ENCODE results near the gene TRPM3. TPM values are rescaled to one million over a fixed set of nuclear protein-coding genes. Genes with fewer than 3 reads are reported as not detected.

TRPM3 gene
- polyA plus RNA-seq, 2 of the 4 experiments (the other 2 are of a cell fraction) = not detected

DNA sequence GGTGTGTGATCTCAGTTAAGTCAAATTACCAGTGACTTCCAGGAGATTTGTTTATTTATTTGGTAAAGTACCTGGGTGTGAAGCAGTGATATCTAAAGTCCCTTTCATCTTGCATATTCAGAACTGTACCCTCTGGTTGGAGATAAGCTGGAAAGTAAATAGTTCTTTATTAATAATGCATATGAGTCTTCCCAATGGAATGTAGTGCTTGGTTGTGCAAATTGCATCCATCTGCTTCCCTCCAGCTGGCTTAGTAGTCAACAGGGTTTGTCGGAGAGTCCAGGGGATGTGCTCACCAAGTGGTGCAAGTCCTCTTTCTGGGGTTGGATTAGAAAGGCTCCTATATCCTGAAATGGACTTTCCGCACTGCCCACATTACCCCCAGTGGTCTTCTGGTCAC lies 42.0 kb downstream of the TRPM3 start:
- Histone ChIP-seq H3K4me3 (no peak overlapping the region), H3K4me2 (no peak overlapping the region), H3K9me3 (no peaks in the 10 kb centered on the region), H3K4me1 (no peaks in the 10 kb centered on the region), H3K27ac (no peak overlapping the region)
- no peak for FAIRE-seq
- ChIA-PET CTCF (interaction anchor here (1.7 kb wide), 1 partner anchor 12 kb away, joined by 5 read pairs; no protein-coding TSS in a partner anchor), POLR2A (no interaction called here)
- no peak for ATAC-seq
- WGBS (ENCODE audit: missing lambda C conversion rate) = 46% methylated on average over 2 of the region's 2 CpGs
- DNase-seq (ENCODE audit: low read depth in 1 of 2, low spot score in 1 of 2) = peak in 1 of 2 experiments; percentile 2
- TF ChIP-seq HEYL (CRISPR knock-in tag; IDR thresholded peaks at IDR 0.05) (no peak), MAX (IDR thresholded peaks at IDR 0.05) (no peak), KDM5A (IDR thresholded peaks at IDR 0.05) (no peak), ELK1 (IDR thresholded peaks at IDR 0.05; ENCODE audit: low read depth, low read length) (no peak), PBX3 (IDR thresholded peaks at IDR 0.05) (no peak), ZC3H11A (IDR thresholded peaks at IDR 0.05) (no peak), NFE2L2 (conservative IDR thresholded peaks at IDR 0.05; ENCODE audit: low read length) (no peak), SREBF2 (IDR thresholded peaks at IDR 0.05) (no peak), PHF8 (IDR thresholded peaks at IDR 0.05; ENCODE audit: borderline replicate concordance, low read depth) (no peak), EHF (CRISPR knock-in tag; IDR thresholded peaks at IDR 0.05) (no peak), JUNB (IDR thresholded peaks at IDR 0.05) (no peak), CHD4 (IDR thresholded peaks at IDR 0.05; ENCODE audit: borderline replicate concordance) (no peak), POLR2AphosphoS2 (conservative IDR thresholded peaks at IDR 0.05; ENCODE audit: low read length) (no peak), RARB (CRISPR knock-in tag; IDR thresholded peaks at IDR 0.05) (no peak), CTCF (IDR thresholded peaks at IDR 0.05) (no peak)

DNA sequence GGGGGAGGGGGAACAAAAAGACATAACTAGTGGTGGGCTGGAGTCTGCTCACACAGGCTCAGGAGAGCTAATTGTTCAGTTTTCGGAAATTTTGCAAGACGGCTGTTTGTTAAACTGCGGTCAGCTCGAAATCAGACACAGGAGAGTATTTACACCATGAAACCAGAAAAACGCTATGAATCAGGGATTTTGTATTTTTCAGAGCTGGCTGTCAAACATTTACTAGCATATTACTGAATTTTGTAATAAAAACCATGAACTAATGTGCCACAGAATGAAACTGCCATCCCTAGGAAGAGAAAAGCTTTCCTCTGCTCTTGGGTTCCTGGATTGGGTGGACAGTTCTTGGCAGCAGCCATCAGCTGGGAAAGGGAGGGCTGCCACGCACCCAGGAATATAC lies 45.3 kb downstream of the TRPM3 start:
- FAIRE-seq (no peak), ATAC-seq (no peak), DNase-seq (ENCODE audit: low read depth in 1 of 2, low spot score in 1 of 2) (no peak)
- no peak overlapping the region for H3K4me3 ChIP-seq
- POLR2A ChIA-PET = no interaction called here
- 49% methylated on average over 5 of the region's 6 CpGs for WGBS (ENCODE audit: missing lambda C conversion rate)
- no peaks in the 10 kb centered on the region for H3K4me1 ChIP-seq
- H3K4me2 ChIP-seq = no peak overlapping the region
- H3K27ac ChIP-seq = no peak overlapping the region
- CTCF ChIA-PET = interaction anchor here (1.2 kb wide), 1 partner anchor 210 kb away, joined by 3 read pairs; no protein-coding TSS in a partner anchor
- no peaks in the 10 kb centered on the region for H3K9me3 ChIP-seq
- TF ChIP-seq POLR2AphosphoS2 (conservative IDR thresholded peaks at IDR 0.05; ENCODE audit: low read length) = no peak
- TF ChIP-seq ESRRA (IDR thresholded peaks at IDR 0.05; ENCODE audit: borderline replicate concordance, low read length) = no peak
- no peak for TF ChIP-seq JUN (IDR thresholded peaks at IDR 0.05)

DNA sequence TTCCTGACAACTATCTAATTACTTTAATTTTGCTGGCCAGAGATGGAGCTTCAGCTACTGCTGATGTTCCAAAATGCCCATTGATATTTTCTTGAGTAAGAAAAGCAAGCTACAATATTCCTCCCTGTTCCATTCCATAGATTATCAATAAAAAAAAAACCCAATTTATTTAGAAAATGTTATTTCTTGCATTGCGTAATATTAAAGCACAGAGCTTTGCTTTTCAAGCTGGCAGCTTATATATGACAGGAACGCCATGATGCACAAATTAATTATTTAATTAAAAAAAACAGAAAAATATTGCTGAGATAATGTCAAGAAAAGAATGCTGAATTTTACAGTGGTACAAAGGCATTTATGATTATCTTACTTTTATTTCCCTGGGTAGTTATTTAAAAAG lies 47.9 kb downstream of the TRPM3 start:
- DNase-seq (ENCODE audit: low read depth in 1 of 2, low spot score in 1 of 2) (no peak), FAIRE-seq (no peak), ATAC-seq (no peak)
- H3K4me3 ChIP-seq = no peak overlapping the region
- POLR2A ChIA-PET = no interaction called here
- CTCF ChIA-PET = interaction anchor here (1.3 kb wide), 2 partner anchors 18 to 434 kb away, joined by 3 to 5 read pairs; no protein-coding TSS in a partner anchor
- no peaks in the 10 kb centered on the region for H3K9me3 ChIP-seq
- H3K4me1 ChIP-seq = no peaks in the 10 kb centered on the region
- H3K4me2 ChIP-seq = no peak overlapping the region
- no peak overlapping the region for H3K27ac ChIP-seq
- 45% methylated on average over 2 of the region's 2 CpGs for WGBS (ENCODE audit: missing lambda C conversion rate)
- TF ChIP-seq ZFP36 (IDR thresholded peaks at IDR 0.05; ENCODE audit: borderline replicate concordance, partially characterized antibody) = no peak
- no peak for TF ChIP-seq CHD4 (IDR thresholded peaks at IDR 0.05; ENCODE audit: borderline replicate concordance)
- TF ChIP-seq SMC3 (IDR thresholded peaks at IDR 0.05) = no peak
- no peak for TF ChIP-seq PHF8 (IDR thresholded peaks at IDR 0.05; ENCODE audit: borderline replicate concordance, low read depth)
- no peak for TF ChIP-seq MAZ (IDR thresholded peaks at IDR 0.05; ENCODE audit: borderline replicate concordance, low read depth, low read length)
- no peak for TF ChIP-seq KDM1A (IDR thresholded peaks at IDR 0.05; ENCODE audit: low read depth)
- no peak for TF ChIP-seq TFCP2L1 (CRISPR knock-in tag; IDR thresholded peaks at IDR 0.05)
- TF ChIP-seq MYC (IDR thresholded peaks at IDR 0.05; ENCODE audit: borderline replicate concordance, low read length) = no peak
- no peak for TF ChIP-seq RAD21 (conservative IDR thresholded peaks at IDR 0.05 in 1 of 2, IDR thresholded peaks at IDR 0.05 in 1 of 2)
- TF ChIP-seq, protein P1, sequence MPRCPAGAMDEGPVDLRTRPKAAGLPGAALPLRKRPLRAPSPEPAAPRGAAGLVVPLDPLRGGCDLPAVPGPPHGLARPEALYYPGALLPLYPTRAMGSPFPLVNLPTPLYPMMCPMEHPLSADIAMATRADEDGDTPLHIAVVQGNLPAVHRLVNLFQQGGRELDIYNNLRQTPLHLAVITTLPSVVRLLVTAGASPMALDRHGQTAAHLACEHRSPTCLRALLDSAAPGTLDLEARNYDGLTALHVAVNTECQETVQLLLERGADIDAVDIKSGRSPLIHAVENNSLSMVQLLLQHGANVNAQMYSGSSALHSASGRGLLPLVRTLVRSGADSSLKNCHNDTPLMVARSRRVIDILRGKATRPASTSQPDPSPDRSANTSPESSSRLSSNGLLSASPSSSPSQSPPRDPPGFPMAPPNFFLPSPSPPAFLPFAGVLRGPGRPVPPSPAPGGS (IDR thresholded peaks at IDR 0.05) = no peak
- no peak for TF ChIP-seq ELK1 (IDR thresholded peaks at IDR 0.05; ENCODE audit: low read depth, low read length)
- no peak for TF ChIP-seq MAX (IDR thresholded peaks at IDR 0.05)
- no peak for TF ChIP-seq CBX2 (IDR thresholded peaks at IDR 0.05; ENCODE audit: borderline replicate concordance, low read depth)

All from A549 (cell line).